Tibial nerve (tissue), 4 donors: ENCODE results near the gene HOXC4. TPM values are rescaled to one million over a fixed set of nuclear protein-coding genes. Genes with fewer than 3 reads are reported as not detected.

Experiments used
- DNase-seq, 2 donors: peaks; one replicate each; pipeline ENCODE4 v3.0.0-alpha.2; 2019; ENCODE audit warnings: low spot score in 2 of 2
- H3K27ac ChIP-seq, 4 donors: fragments of 200-600 bp; sonication (generic) in 3 of 4; one replicate each; pipeline ENCODE4 v1.5.1; 2017 to 2019; ENCODE audit warnings: mild to moderate bottlenecking in 1 of 4
- H3K27me3 ChIP-seq, 2 donors: fragments of 200-600 bp; sonication (generic) in 1 of 2; one replicate each; pipeline versions ENCODE4 v1.5.1 to v1.6.0; 2017 to 2019
- H3K36me3 ChIP-seq, 3 donors: fragments of 200-600 bp; sonication (generic); one replicate each; pipeline ENCODE4 v1.5.1; 2018 to 2019
- H3K4me1 ChIP-seq, 4 donors: fragments of 200-600 bp; sonication (generic) in 3 of 4; one replicate each; pipeline ENCODE4 v1.5.1; 2017 to 2019
- H3K4me3 ChIP-seq, 4 donors: fragments of 200-600 bp; sonication (generic) in 3 of 4; one replicate each; pipeline ENCODE4 v1.5.1; 2017 to 2019; ENCODE audit warnings: mild to moderate bottlenecking in 1 of 4, moderate library complexity in 1 of 4
- H3K9me3 ChIP-seq, 4 donors: fragments of 200-600 bp; sonication (generic) in 3 of 4; one replicate each; pipeline ENCODE4 v1.5.1; 2017 to 2019
- EP300 ChIP-seq, 2 donors: sonication (generic); formaldehyde crosslinking; IDR thresholded peaks; one replicate each; pipeline ENCODE4 v1.6.1; 2017; ENCODE audit warnings: antibody characterized with exemption in 2 of 2, mild to moderate bottlenecking in 1 of 2
- POLR2A ChIP-seq, 2 donors: fragments of 450-650 bp; IDR thresholded peaks; one replicate each; pipeline ENCODE4 v1.6.1; 2017; ENCODE audit warnings: antibody characterized with exemption in 2 of 2, mild to moderate bottlenecking in 2 of 2, moderate library complexity in 2 of 2
- WGBS, 2 donors: methylation state at CpG; one replicate each; pipeline ENCODE4 v1.1.5; 2018; 5-methylcytosine and 5-hydroxymethylcytosine counted together
- total RNA-seq, 4 donors: library from RNA; depleted of rRNA; stranded (reverse); fragments of >200 nt; gene quantifications; one replicate each; pipeline ENCODE4 v1.1.0, GENCODE V29; 2016
- TF ChIP-seq, protein P1 (sequence below), 5 experiments: fragments of 200-600 bp in 3 of 5; fragments of 450-650 bp in 2 of 5; sonication (generic) in 3 of 5; IDR thresholded peaks; one replicate each; pipeline ENCODE4 v1.5.1; 2016 to 2019; ENCODE audit warnings: antibody characterized with exemption in 5 of 5, mild to moderate bottlenecking in 3 of 5, moderate library complexity in 2 of 5

Gene HOXC4
- total RNA-seq, 4 donors from 2014 or later = 2.7 to 8.1 (median 4.1) TPM

DNA sequence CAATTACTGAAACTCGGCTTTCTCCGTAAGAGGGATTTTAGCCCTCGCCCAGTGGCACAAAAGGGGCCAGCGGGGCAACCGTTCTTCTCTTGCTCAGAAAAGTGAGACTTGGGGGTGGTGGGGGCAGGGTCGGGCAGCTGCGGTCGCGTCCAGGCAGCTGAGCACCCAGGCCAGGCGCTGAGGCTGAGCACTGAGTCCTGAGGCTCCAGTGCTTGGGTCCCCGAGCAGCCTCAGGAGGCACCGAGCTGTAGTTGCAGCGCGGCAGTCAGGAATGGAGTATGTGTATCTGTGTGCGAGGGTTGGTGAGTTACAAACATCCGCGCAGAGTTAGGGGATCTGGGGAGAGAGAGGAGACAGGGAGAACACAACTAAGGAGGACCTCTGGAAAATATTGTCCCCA, 29.5 kb upstream of the HOXC4 start:
- Histone ChIP-seq H3K4me1 (peaks cover 0 to 99% (median 43%) of the 10 kb centered on the region in 4 donors), H3K27ac (peak overlapping the region; percentile 46 to 99 (median 96)), H3K27me3 (peaks cover 0 to 26% of the 10 kb centered on the region in 2 donors), H3K36me3 (no peaks in the 10 kb centered on the region), H3K4me3 (peak overlapping the region in 2 of 4 donors; percentile 32 to 38), H3K9me3 (no peaks in the 10 kb centered on the region)
- TF ChIP-seq EP300 (IDR thresholded peaks at IDR 0.05) = peak in 1 of 2 donors; percentile 18
- TF ChIP-seq, protein P1, sequence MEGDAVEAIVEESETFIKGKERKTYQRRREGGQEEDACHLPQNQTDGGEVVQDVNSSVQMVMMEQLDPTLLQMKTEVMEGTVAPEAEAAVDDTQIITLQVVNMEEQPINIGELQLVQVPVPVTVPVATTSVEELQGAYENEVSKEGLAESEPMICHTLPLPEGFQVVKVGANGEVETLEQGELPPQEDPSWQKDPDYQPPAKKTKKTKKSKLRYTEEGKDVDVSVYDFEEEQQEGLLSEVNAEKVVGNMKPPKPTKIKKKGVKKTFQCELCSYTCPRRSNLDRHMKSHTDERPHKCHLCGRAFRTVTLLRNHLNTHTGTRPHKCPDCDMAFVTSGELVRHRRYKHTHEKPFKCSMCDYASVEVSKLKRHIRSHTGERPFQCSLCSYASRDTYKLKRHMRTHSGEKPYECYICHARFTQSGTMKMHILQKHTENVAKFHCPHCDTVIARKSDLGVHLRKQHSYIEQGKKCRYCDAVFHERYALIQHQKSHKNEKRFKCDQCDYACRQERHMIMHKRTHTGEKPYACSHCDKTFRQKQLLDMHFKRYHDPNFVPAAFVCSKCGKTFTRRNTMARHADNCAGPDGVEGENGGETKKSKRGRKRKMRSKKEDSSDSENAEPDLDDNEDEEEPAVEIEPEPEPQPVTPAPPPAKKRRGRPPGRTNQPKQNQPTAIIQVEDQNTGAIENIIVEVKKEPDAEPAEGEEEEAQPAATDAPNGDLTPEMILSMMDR (IDR thresholded peaks at IDR 0.05) = no peak
- 16 to 24% methylated on average over 17 of the region's 17 CpGs for WGBS, 2 donors
- no peak for DNase-seq

DNA sequence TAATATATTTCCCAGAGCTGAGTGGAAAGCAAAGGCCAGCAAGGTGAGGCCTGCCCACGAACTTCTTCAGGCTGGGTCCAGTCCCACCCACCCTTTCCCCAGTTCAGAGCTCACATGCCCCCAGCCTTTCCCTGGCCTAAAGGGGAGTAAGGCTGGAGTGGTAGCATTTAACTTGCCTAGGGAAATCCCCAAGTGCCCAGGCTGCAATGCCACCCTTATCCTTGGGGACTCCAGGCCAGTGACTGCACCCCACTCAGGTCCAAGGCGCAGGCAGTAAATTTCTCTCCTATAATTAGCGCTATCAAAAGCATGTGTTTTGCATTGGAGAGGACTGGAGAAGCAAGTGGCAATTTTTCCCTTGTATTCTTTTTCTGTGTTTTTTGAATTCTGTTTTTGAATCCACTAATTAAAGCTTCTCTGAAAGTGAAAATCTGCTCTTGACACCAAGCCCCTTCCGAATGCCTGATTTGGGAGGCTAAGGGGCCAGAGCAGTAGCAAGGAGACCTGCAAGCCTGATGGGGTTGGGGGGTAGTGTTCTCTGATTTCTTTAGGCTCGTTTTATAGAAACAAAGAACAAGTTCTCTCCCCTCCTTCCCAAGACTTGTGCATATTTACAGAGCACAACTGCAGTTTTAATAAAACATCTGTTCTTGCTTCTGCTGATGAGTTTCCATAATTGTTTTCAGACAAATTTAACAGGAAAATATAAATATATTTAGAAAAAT, 28.9 kb upstream of the HOXC4 start:
- Histone ChIP-seq H3K4me3 (peak overlapping the region in 2 of 4 donors; percentile 32 to 38), H3K9me3 (no peaks in the 10 kb centered on the region), H3K27me3 (peaks cover 0 to 31% of the 10 kb centered on the region in 2 donors), H3K4me1 (peaks cover 0 to 100% (median 43%) of the 10 kb centered on the region in 4 donors), H3K36me3 (peaks cover 0 to under 1% (median 0%) of the 10 kb centered on the region in 3 donors), H3K27ac (peak overlapping the region; percentile 46 to 99 (median 96))
- 27 to 32% methylated on average over 5 of the region's 5 CpGs for WGBS, 2 donors
- TF ChIP-seq POLR2A (IDR thresholded peaks at IDR 0.05) = no peak
- TF ChIP-seq EP300 (IDR thresholded peaks at IDR 0.05) = no peak
- TF ChIP-seq, protein P1 (IDR thresholded peaks at IDR 0.05) = no peak
- no peak for DNase-seq

DNA sequence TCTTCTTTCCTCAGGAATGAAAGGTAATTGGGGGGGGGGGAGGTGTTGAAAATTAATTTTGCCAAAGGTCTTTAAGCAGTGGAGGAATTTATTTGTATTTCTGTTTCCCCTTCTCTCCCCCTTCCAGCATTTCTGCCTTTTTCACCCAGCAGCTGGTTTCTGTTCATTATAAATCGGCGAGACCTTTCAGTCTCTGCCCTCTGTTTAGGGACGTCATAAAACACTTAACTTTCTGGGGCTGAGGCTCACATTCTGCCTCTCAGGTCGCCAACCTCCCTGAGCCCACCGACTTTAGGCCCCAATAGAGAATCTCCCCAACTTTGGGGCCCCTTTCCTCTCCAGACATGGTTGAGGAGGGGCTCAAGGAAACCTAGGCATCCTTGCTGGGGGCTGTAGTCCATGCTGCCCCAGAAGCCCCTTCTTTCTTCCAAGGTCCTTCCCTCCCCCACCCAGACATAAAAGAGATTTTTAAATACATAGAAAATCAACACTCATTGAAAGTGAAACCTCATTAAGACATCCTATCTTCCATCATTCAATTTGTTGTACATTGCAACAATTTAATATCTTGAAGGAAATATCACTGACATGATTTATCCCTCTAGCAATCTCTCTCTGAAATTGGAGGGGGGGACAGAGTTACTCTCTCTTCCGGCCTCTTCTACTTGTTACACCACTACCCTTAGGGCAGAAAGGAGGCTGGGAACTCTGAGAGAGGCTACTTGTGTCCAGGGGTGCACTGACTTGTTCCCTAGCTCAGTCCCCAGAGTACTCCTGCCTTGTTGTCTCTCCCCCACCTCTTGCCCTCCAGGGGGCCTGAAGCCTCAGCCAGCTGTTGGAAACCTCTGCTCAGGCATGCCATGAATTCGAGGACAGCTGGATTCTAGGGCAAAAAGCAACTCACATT, 27.9 kb upstream of the HOXC4 start:
- Histone ChIP-seq H3K27ac (peak overlapping the region; percentile 59 to 99 (median 84)), H3K36me3 (peaks cover 0 to 7% (median 0%) of the 10 kb centered on the region in 3 donors), H3K27me3 (peaks cover 0 to 41% of the 10 kb centered on the region in 2 donors), H3K4me3 (peak overlapping the region in 2 of 4 donors; percentile 13 to 29), H3K4me1 (peaks cover 0 to 100% (median 39%) of the 10 kb centered on the region in 4 donors), H3K9me3 (no peaks in the 10 kb centered on the region)
- no peak for DNase-seq
- WGBS, 2 donors = 20% methylated on average over 7 of the region's 7 CpGs
- TF ChIP-seq, protein P1 (IDR thresholded peaks at IDR 0.05) = no peak
- TF ChIP-seq EP300 (IDR thresholded peaks at IDR 0.05) = no peak
- TF ChIP-seq POLR2A (IDR thresholded peaks at IDR 0.05) = no peak

DNA sequence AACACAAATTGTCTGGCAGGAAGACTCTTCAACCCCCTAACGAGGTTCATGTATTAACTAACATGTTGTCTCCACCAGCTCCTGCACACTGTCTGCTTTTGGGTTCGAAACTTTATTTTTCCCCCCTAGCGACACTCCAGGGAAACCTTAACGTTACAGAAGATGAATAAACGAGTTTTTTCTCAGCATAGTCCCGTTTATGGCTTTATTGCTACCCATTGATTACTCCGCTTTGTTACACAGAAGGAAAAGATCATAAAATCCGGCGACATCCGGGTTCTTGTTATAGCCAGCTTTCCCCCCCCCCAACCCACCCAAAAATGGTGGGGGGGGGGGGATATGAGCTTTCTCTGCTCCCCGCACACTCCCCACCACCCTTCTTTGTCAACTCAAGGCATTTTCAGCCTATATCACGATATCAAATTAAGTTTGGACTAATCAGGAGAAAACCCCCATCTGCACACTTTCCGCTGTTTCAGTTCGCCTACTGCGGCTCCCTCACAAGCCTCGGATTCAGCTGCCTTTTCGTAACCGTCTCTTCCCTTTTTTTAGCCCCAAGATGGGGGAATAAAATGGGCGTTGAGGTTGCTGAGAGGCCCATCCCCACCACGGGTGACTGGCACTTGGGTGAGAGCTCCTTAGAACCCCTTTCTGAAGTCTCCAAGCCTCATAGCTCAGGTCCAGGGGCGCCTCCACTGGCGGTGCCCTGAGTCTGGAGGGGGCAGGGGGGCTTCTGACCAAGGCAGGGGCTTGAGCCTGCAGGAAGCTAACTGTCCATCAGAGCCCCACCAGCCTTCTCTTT, 26.8 kb upstream of the HOXC4 start:
- Histone ChIP-seq H3K4me1 (peaks cover 0 to 100% (median 35%) of the 10 kb centered on the region in 4 donors), H3K9me3 (no peaks in the 10 kb centered on the region), H3K27me3 (peaks cover 0 to 45% of the 10 kb centered on the region in 2 donors), H3K4me3 (peak overlapping the region in 1 of 4 donors; percentile 10), H3K27ac (peak overlapping the region; percentile 59 to 99 (median 84)), H3K36me3 (peaks cover 0 to 7% (median 0%) of the 10 kb centered on the region in 3 donors)
- no peak for TF ChIP-seq POLR2A (IDR thresholded peaks at IDR 0.05)
- TF ChIP-seq EP300 (IDR thresholded peaks at IDR 0.05) = no peak
- TF ChIP-seq, protein P1 (IDR thresholded peaks at IDR 0.05) = no peak
- 28 to 34% methylated on average over 22 of the region's 22 CpGs for WGBS, 2 donors
- no peak for DNase-seq
